GM20000 (cell line): ENCODE measurements around the gene CYP2W1.

Experiments used
- DNase-seq: peaks from one replicate; pipeline ENCODE4 v3.0.0; 2012; ENCODE audit warnings: low spot score
- TF ChIP-seq, protein P1 (sequence below): IDR thresholded peaks from 2 replicates; pipeline ENCODE4 v1.5.1; 2012; ENCODE audit warnings: mild to moderate bottlenecking, control low read depth; ENCODE audit errors: extremely low read depth, missing control alignments

CYP2W1 gene

GRCh38 chr7:1027242-1028043 is 44.5 kb downstream of the CYP2W1 start:
- TF ChIP-seq, protein P1, sequence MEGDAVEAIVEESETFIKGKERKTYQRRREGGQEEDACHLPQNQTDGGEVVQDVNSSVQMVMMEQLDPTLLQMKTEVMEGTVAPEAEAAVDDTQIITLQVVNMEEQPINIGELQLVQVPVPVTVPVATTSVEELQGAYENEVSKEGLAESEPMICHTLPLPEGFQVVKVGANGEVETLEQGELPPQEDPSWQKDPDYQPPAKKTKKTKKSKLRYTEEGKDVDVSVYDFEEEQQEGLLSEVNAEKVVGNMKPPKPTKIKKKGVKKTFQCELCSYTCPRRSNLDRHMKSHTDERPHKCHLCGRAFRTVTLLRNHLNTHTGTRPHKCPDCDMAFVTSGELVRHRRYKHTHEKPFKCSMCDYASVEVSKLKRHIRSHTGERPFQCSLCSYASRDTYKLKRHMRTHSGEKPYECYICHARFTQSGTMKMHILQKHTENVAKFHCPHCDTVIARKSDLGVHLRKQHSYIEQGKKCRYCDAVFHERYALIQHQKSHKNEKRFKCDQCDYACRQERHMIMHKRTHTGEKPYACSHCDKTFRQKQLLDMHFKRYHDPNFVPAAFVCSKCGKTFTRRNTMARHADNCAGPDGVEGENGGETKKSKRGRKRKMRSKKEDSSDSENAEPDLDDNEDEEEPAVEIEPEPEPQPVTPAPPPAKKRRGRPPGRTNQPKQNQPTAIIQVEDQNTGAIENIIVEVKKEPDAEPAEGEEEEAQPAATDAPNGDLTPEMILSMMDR: no peak

DNA sequence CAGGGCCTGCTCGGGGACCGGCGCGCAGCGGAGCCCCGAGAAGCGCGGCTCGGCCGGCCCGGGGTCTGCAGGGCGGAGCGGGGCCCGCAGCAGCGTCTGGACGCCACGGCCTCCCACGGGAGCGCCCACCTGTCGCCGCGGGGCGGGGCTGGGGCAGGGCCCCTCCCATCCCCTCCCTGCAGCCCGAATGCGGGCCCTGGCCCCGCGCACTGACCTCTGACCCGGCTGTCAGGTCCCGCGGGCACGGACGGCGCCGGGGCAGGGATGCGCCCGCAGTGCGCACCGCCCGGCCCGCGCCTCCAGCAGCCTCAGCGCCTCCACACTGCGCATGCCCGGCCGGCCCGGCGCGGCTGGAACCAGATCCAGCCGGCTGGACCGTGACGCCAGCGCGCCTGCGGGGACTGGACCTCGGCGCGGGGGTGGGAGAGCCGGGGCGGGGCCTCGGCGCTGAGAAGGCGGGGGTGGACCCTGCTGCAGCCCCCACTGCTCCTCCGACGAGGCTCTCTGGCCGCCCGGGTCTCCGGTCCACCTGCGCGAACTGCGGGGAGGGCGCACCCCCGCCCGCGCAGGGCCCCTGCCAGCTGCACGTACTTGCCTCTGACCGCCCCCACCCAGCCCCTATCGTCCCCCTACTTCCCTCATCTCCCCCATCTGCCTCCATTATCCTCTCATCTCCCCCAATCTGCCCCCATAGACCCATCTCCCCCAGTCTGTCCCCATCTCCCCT is 45.2 kb downstream of the CYP2W1 start:
- TF ChIP-seq, protein P1: no peak
- peak; percentile 99 for DNase-seq

More at GRCh38 chr7:1027242-1028043, 44.5 kb downstream of the CYP2W1 start:
- DNase-seq: no peak

- peak; percentile 89 for DNase-seq
- TF ChIP-seq, protein P1: no peak
These were observed 46.0 kb downstream of the CYP2W1 start for GRCh38 chr7:1028775-1029636.

DNA sequence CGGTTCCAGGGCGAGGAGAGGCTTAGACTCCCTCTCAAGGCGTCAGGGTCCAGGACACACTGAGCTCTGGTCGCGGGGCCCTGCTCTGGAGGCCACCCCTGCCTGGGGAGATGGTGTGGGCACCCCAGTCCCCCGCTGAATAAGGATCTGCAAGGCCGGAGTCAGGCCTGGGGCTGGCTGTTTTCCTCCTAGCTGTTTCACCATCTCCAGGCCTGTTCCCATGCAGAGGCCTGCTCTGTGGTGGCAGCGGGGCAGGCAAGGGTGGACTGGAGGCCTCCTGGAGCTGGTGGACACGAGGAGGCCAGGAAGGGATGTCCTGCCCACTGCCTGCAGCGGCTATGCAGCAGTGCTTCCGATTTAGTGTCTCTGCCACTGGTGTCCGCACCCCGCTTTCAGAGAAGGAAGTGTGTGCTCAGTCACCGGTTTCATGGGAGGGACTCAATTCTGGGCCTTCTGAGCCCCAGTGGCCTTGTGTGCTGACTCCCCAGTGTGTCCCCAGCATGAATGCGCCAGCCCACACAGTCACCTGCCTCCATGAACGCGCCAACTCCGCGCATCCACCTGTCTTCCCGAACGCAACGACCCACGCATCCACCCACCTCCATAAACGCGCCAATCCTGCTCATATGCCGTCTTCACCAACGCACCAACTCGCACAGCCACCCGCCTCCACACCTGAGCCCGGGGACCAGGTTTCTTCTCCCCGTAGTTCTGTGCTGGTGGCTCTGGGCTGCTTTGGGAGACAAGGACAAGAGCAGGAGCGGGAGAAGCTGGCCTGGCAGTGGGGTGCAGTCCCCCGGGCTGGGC is 46.9 kb downstream of the CYP2W1 start:
- no peak for DNase-seq
- TF ChIP-seq, protein P1: no peak

DNA sequence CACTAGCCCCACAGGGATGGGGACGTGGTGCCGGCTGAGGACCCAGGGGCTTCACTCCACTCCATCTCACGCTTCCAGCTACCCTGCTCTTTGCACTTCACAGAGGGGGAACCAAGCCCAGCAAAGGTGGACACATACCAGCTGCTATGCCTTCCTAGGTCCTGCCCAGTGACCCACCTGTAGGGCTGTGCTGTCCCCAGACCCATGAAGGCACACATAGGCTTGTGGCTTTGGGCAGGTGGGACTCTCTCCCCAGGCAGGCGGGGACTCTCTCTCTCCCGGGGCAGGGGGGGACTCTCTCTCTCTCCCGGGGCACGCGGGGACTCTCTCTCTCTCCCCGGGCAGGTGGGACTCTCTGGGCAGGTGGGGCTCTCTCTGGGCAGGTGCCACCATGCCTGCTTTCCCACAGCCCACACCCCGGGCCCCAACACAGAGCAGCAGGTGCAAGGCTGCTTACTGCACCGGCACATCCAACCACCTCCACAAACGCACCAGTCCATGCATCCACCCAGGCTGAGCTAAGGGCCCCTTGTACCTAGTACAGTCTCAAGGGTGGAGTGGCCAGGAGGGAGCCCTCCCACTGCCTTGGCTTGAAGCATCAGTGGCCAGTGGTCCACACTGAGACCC is 47.6 kb downstream of the CYP2W1 start:
- no peak for DNase-seq
- TF ChIP-seq, protein P1: no peak

DNA sequence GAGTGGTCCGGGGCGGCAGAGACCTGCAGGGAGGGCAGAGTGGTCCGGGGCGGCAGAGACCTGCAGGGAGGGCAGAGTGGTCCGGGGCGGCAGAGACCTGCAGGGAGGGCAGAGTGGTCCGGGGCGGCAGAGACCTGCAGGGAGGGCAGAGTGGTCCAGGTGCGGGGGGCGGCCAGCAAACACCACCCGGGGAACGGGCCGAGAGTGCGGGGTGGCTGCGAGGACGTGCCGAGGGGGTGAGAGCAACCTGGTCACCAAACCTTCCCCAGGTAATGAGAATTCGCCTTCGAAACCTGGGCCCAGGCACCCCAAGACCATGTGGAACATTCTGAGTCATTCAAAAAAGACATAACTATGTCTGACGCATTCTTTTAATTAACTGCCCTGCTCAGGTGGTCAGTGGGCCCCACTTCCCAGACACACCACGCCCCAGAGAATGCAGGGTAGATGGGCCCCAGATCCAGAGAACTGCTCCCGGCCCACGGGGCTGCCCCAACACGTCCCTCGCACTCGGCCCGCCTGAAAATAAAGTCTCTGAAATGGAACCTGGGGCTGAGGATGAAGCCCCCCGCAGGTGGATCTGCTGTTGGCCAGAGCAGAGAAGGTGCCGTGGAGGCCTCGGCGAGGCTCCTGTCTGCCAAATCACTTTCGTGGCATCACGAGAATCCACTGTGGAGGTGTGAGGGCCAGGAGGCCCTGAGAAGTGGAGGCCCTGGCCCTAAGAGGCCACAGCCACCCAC is 48.9 kb downstream of the CYP2W1 start:
- TF ChIP-seq, protein P1: no peak
- no peak for DNase-seq
